GM18951 (cell line): Measurements from ENCODE around the gene DVL1.

Experiments
- POLR2A ChIP-seq: IDR thresholded peaks from 4 replicates; pipeline ENCODE4 v1.6.1; 2011; ENCODE audit warnings: mild to moderate bottlenecking; ENCODE audit not compliant: insufficient read length, insufficient read depth; ENCODE audit errors: extremely low read depth
- in situ Hi-C: fragments of 300-500 bp; cut with MboI; formaldehyde crosslinking; loops from one replicate; pipeline ENCODE4 v1.12.0; 2022; ENCODE audit warnings: low sequenced_read_pairs, mixed read lengths, inconsistent platforms; ENCODE audit not compliant: unreplicated experiment

Gene DVL1

DNA sequence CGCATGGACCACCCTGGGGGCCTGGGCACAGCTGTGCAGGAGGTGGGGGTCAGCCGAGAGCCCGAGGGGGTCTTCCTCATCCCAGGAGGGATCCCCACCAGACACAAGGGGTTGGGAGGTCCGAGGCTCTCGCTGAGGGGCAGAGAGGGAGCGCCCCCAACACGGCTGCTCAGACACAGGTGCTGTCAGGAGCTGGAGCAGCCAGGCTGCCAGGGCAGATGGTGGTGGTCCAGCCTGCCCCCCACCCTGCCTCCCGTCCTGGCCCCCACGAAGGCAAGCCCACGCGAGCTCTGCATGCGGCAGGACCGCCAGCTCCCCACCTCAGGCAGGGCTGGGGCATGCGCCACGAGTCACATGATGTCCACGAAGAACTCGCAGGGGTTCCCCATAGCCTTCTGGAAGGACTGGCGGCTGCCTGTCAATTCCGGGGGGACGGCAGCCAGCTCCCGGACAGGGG is 13.4 kb downstream of the DVL1 start:
- in situ Hi-C loops = no loop called here

GRCh38 chr1:1335283-1335682 is 13.9 kb downstream of the DVL1 start:
- no peak for TF ChIP-seq POLR2A
- in situ Hi-C loops = no loop called here

More for the DNA sequence above, 13.4 kb downstream of the DVL1 start:
- TF ChIP-seq POLR2A = no peak

DNA sequence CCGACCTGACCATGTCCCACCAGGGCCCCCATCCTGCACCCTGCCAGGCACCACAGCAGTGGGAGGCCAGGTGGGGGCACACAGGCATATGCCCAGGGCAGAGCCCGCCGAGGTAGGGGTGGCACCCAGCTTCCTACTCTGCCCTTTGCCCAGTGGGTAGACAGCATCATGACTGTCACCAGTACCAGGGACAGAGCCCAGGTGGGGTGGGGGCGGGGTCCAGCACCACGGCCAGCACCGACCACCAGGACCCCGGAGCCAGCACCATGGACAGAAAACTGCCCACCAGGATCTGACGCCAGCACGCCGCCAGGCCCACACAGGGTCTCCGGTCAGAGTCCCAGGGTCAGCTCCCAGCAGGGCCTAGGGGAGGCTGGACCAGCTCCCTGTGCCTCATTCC is 14.4 kb downstream of the DVL1 start:
- in situ Hi-C loops = no loop called here
- TF ChIP-seq POLR2A = no peak

DNA sequence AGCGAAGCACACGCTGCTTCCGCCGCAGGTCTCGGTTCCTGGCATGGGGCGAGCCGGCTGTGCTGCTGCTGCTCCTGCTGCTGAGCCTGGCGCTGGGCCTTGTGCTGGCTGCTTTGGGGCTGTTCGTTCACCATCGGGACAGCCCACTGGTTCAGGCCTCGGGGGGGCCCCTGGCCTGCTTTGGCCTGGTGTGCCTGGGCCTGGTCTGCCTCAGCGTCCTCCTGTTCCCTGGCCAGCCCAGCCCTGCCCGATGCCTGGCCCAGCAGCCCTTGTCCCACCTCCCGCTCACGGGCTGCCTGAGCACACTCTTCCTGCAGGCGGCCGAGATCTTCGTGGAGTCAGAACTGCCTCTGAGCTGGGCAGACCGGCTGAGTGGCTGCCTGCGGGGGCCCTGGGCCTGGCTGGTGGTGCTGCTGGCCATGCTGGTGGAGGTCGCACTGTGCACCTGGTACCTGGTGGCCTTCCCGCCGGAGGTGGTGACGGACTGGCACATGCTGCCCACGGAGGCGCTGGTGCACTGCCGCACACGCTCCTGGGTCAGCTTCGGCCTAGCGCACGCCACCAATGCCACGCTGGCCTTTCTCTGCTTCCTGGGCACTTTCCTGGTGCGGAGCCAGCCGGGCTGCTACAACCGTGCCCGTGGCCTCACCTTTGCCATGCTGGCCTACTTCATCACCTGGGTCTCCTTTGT is 15.5 kb downstream of the DVL1 start:
- in situ Hi-C loops = no loop called here
- no peak for TF ChIP-seq POLR2A

- TF ChIP-seq POLR2A = no peak
- in situ Hi-C loops = no loop called here
These were observed 16.3 kb downstream of the DVL1 start for GRCh38 chr1:1332774-1333480.

- in situ Hi-C loops = no loop called here
- TF ChIP-seq POLR2A = no peak
These were observed 17.0 kb downstream of the DVL1 start for GRCh38 chr1:1332031-1332755.

DNA sequence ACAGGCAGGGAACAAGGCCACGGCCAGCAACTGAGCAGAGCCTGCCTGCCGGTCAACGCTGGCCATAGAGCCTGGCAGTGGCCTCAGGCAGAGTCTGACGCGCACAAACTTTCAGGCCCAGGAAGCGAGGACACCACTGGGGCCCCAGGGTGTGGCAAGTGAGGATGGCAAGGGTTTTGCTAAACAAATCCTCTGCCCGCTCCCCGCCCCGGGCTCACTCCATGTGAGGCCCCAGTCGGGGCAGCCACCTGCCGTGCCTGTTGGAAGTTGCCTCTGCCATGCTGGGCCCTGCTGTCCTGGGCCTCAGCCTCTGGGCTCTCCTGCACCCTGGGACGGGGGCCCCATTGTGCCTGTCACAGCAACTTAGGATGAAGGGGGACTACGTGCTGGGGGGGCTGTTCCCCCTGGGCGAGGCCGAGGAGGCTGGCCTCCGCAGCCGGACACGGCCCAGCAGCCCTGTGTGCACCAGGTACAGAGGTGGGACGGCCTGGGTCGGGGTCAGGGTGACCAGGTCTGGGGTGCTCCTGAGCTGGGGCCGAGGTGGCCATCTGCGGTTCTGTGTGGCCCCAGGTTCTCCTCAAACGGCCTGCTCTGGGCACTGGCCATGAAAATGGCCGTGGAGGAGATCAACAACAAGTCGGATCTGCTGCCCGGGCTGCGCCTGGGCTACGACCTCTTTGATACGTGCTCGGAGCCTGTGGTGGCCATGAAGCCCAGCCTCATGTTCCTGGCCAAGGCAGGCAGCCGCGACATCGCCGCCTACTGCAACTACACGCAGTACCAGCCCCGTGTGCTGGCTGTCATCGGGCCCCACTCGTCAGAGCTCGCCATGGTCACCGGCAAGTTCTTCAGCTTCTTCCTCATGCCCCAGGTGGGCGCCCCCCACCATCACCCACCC is 17.9 kb downstream of the DVL1 start, which contains the start of gene TAS1R3:
Gene TAS1R3 (plus strand): TSS at position 213 of the 898 bp plus-strand sequence. CDS start 66 bp downstream, at position 279.
- TF ChIP-seq POLR2A = no peak
- in situ Hi-C loops = no loop called here

- no peak for TF ChIP-seq POLR2A
- in situ Hi-C loops = no loop called here
These were observed 18.7 kb downstream of the DVL1 start for GRCh38 chr1:1330366-1331067.

- in situ Hi-C loops = no loop called here
- no peak for TF ChIP-seq POLR2A
These were observed 19.7 kb downstream of the DVL1 start for GRCh38 chr1:1329304-1330210.

- no peak for TF ChIP-seq POLR2A
- in situ Hi-C loops = no loop called here
These were observed 21.0 kb downstream of the DVL1 start for GRCh38 chr1:1328254-1328653.

DNA sequence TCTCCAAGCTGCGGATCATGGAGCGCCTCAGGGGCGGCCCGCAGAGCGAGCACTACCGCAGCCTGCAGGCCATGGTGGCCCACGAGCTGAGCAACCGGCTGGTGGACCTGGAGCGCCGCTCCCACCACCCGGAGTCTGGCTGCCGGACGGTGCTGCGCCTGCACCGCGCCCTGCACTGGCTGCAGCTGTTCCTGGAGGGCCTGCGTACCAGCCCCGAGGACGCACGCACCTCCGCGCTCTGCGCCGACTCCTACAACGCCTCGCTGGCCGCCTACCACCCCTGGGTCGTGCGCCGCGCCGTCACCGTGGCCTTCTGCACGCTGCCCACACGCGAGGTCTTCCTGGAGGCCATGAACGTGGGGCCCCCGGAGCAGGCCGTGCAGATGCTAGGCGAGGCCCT is 21.9 kb downstream of the DVL1 start:
- in situ Hi-C loops = no loop called here

More for the DNA sequence above, 21.9 kb downstream of the DVL1 start:
- no peak for TF ChIP-seq POLR2A
